H1 (cell line): ENCODE data around the gene MXI1. TPM values are rescaled to one million over a fixed set of nuclear protein-coding genes. Genes with fewer than 3 reads are reported as not detected.

ENCODE experiments used
- CTCF ChIA-PET: fragments of 300-600 bp; sonication (Branson Sonifier 250); formaldehyde crosslinking; loops from one replicate; lab custom pipeline; 2021; ENCODE audit not compliant: partially characterized antibody; lab: Charles Lee
- POLR2A ChIA-PET: fragments of 300-600 bp; sonication (Branson Sonifier 250); formaldehyde crosslinking; loops from one replicate; lab custom pipeline; 2021; ENCODE audit warnings: inconsistent platforms; ENCODE audit not compliant: partially characterized antibody; lab: Charles Lee
- DNase-seq, 2 experiments: peaks; one replicate each; pipeline versions ENCODE4 v3.0.0 to v3.0.0-alpha.2; 2010 to 2022; ENCODE audit warnings: low spot score in 2 of 2, low read depth in 1 of 2, mixed read lengths in 1 of 2
- FAIRE-seq: peaks from 2 replicates; lab custom pipeline; 2011; peaks lifted over from hg19 to GRCh38; lab: Jason Lieb, UNC
- H2AFZ ChIP-seq: 2 replicates; pipeline ENCODE4 v1.8.1; 2012; ENCODE audit warnings: low read length, inconsistent platforms
- H2AK5ac ChIP-seq: 2 replicates; pipeline ENCODE4 v1.6.1; 2013; ENCODE audit warnings: low read depth, low read length
- H2BK120ac ChIP-seq: replicated peaks from 2 replicates; pipeline ENCODE3; 2013; ENCODE audit warnings: low read depth, low read length, inconsistent platforms
- H2BK12ac ChIP-seq: 2 replicates; pipeline ENCODE4 v1.6.1; 2013; ENCODE audit warnings: low read depth, low read length
- H2BK15ac ChIP-seq: 2 replicates; pipeline ENCODE4 v1.6.1; 2013; ENCODE audit warnings: low read length
- H2BK20ac ChIP-seq: 2 replicates; pipeline ENCODE4 v1.6.1; 2013; ENCODE audit warnings: low read length
- H2BK5ac ChIP-seq: 2 replicates; pipeline ENCODE4 v1.6.1; 2013; ENCODE audit warnings: low read depth, low read length
- H3K14ac ChIP-seq: 2 replicates; pipeline ENCODE4 v1.6.1; 2013; ENCODE audit warnings: inconsistent platforms; ENCODE audit not compliant: insufficient read length
- H3K18ac ChIP-seq: 2 replicates; pipeline ENCODE4 v1.6.1; 2013; ENCODE audit warnings: low read length; ENCODE audit errors: extremely low read depth
- H3K23ac ChIP-seq: 2 replicates; pipeline ENCODE4 v1.6.1; 2013; ENCODE audit warnings: inconsistent platforms; ENCODE audit not compliant: insufficient read length
- H3K23me2 ChIP-seq: 2 replicates; pipeline ENCODE4 v1.6.1; 2013; ENCODE audit warnings: low read depth, low read length
- H3K27ac ChIP-seq: 2 replicates; pipeline ENCODE4 v1.6.1; 2011; ENCODE audit warnings: low read depth, low read length, inconsistent platforms
- H3K27me3 ChIP-seq, 4 experiments: replicated peaks in 1 of 4; 1 replicate in 1 of 4; 2 replicates in 3 of 4; pipeline versions ENCODE4 v1.6.1 to v1.8.1; 2011 to 2013; ENCODE audit warnings: low read length in 3 of 4, mild to moderate bottlenecking in 3 of 4, inconsistent platforms in 2 of 4, mixed read lengths in 2 of 4, moderate library complexity in 1 of 4; ENCODE audit not compliant: control insufficient read depth in 3 of 4, insufficient read depth in 3 of 4; ENCODE audit errors: extremely low read depth in 1 of 4
- H3K36me3 ChIP-seq, 4 experiments: 2 replicates each; pipeline versions ENCODE4 v1.6.1 to v1.8.1; 2011 to 2013; ENCODE audit warnings: mild to moderate bottlenecking in 4 of 4, low read length in 3 of 4, moderate library complexity in 2 of 4, control low read depth in 1 of 4, inconsistent platforms in 1 of 4; ENCODE audit not compliant: insufficient read depth in 4 of 4, control insufficient read depth in 2 of 4
- H3K4ac ChIP-seq: replicated peaks from 2 replicates; pipeline ENCODE3; 2013; ENCODE audit warnings: low read length, low read depth, mixed read lengths, inconsistent platforms; ENCODE audit not compliant: insufficient read length
- H3K4me1 ChIP-seq, 4 experiments: replicated peaks in 1 of 4; 1 replicate in 1 of 4; 2 replicates in 3 of 4; pipeline versions ENCODE4 v1.6.1 to v1.8.1; 2011 to 2013; ENCODE audit warnings: low read length in 3 of 4, inconsistent platforms in 2 of 4, mixed read lengths in 1 of 4; ENCODE audit not compliant: insufficient read depth in 4 of 4, control insufficient read depth in 3 of 4
- H3K4me2 ChIP-seq, 2 experiments: 2 replicates each; pipeline versions ENCODE4 v1.6.1 to v1.8.1; 2011 to 2013; ENCODE audit warnings: low read depth in 2 of 2, low read length in 2 of 2, control low read depth in 1 of 2, inconsistent platforms in 1 of 2, mild to moderate bottlenecking in 1 of 2; ENCODE audit not compliant: insufficient read depth in 1 of 2
- H3K4me3 ChIP-seq, 4 experiments: fragments of 200-600, 300-600 bp in 1 of 4; sonication (generic), shearing (Covaris generic), sonication (Bioruptor Twin) in 1 of 4; 2 replicates each; pipeline versions ENCODE4 v1.5.1 to v1.8.1; 2011 to 2016; ENCODE audit warnings: low read length in 4 of 4, low read depth in 3 of 4, control low read depth in 2 of 4, inconsistent platforms in 2 of 4, mild to moderate bottlenecking in 2 of 4, mixed read lengths in 1 of 4, moderate library complexity in 1 of 4; ENCODE audit not compliant: insufficient read depth in 2 of 4; ENCODE audit errors: extremely low read depth in 1 of 4
- H3K56ac ChIP-seq: replicated peaks from 2 replicates; pipeline ENCODE3; 2013; ENCODE audit warnings: low read depth, mild to moderate bottlenecking, mixed read lengths, low read length, inconsistent platforms; ENCODE audit not compliant: insufficient read length
- H3K79me1 ChIP-seq: 2 replicates; pipeline ENCODE4 v1.6.1; 2013; ENCODE audit warnings: low read depth, low read length, control low read depth
- H3K79me2 ChIP-seq, 2 experiments: 2 replicates each; pipeline versions ENCODE4 v1.6.1 to v1.8.1; 2012 to 2013; ENCODE audit warnings: low read length in 2 of 2, mild to moderate bottlenecking in 2 of 2, inconsistent platforms in 1 of 2; ENCODE audit not compliant: insufficient read depth in 2 of 2, control insufficient read depth in 1 of 2
- H3K9ac ChIP-seq, 4 experiments: replicated peaks in 1 of 4; 1 replicate in 1 of 4; 2 replicates in 3 of 4; pipeline versions ENCODE4 v1.6.1 to v1.8.1; 2011 to 2013; ENCODE audit warnings: low read depth in 3 of 4, low read length in 3 of 4, control low read depth in 2 of 4, mild to moderate bottlenecking in 2 of 4, moderate library complexity in 2 of 4, inconsistent platforms in 1 of 4; ENCODE audit errors: extremely low read depth in 1 of 4
- H3K9me3 ChIP-seq, 2 experiments: 2 replicates each; pipeline versions ENCODE4 v1.6.1 to v1.8.1; 2012 to 2013; ENCODE audit warnings: mild to moderate bottlenecking in 2 of 2, moderate library complexity in 2 of 2, control low read depth in 1 of 2, inconsistent platforms in 1 of 2, low read depth in 1 of 2, low read length in 1 of 2, mixed read lengths in 1 of 2; ENCODE audit not compliant: insufficient read depth in 2 of 2
- H4K20me1 ChIP-seq, 2 experiments: replicated peaks in 1 of 2; 2 replicates each; pipeline versions ENCODE3 to v1.8.1; 2011 to 2013; ENCODE audit warnings: inconsistent platforms in 2 of 2, low read length in 2 of 2, mild to moderate bottlenecking in 1 of 2; ENCODE audit not compliant: insufficient read depth in 2 of 2, control insufficient read depth in 1 of 2
- H4K5ac ChIP-seq: 2 replicates; pipeline ENCODE4 v1.6.1; 2013; ENCODE audit warnings: low read length, low read depth, mixed read lengths, inconsistent platforms; ENCODE audit not compliant: insufficient read length
- H4K8ac ChIP-seq: 2 replicates; pipeline ENCODE4 v1.8.0; 2013; ENCODE audit warnings: mild to moderate bottlenecking, moderate library complexity, low read length, inconsistent platforms; ENCODE audit not compliant: insufficient read depth; ENCODE audit errors: extremely low read depth
- H4K91ac ChIP-seq: replicated peaks from 2 replicates; pipeline ENCODE3; 2013; ENCODE audit warnings: low read length, mixed read lengths, inconsistent platforms; ENCODE audit not compliant: insufficient read length
- ATF2 ChIP-seq: IDR thresholded peaks from 2 replicates; pipeline ENCODE4 v1.6.1; 2012; ENCODE audit warnings: low read length, inconsistent platforms
- JUN ChIP-seq: IDR thresholded peaks from 2 replicates; pipeline ENCODE4 v1.6.1; 2011; ENCODE audit warnings: low read depth, mild to moderate bottlenecking, improper control_type of control experiment, low read length
- POLR2AphosphoS5 ChIP-seq: IDR thresholded peaks from 2 replicates; pipeline ENCODE4 v1.6.1; 2011; ENCODE audit warnings: low read depth, low read length
- TAF1 ChIP-seq: IDR thresholded peaks from 2 replicates; pipeline ENCODE4 v1.6.1; 2011; ENCODE audit warnings: mild to moderate bottlenecking, low read depth, low read length
- WGBS, 2 experiments: shearing (Covaris generic) in 1 of 2; methylation state at CpG; one replicate each; pipeline versions ENCODE4 v1.1.6 to v1.1.7; 2013 to 2015; ENCODE audit warnings: low lambda C conversion rate in 2 of 2, mixed read lengths in 2 of 2, inconsistent platforms in 1 of 2, low coverage in 1 of 2, missing lambda C conversion rate in 1 of 2; ENCODE audit not compliant: insufficient replicate concordance in 2 of 2, insufficient coverage in 1 of 2, insufficient read length in 1 of 2; ENCODE audit errors: extremely low coverage in 1 of 2, missing lambda C conversion rate in 1 of 2; 5-methylcytosine and 5-hydroxymethylcytosine counted together
- polyA plus RNA-seq, 7 experiments: library from polyadenylated mRNA; depleted of rRNA in 3 of 7; stranded (reverse) in 5 of 7; unstranded in 2 of 7; fragments of >200 nt in 5 of 7; fragments of 200-250 nt in 2 of 7; gene quantifications; 1 replicate in 5 of 7; 2 replicates in 1 of 7; 4 replicates in 1 of 7; pipeline versions ENCODE4 v1.2.1 to v1.2.3, GENCODE V29; 2011 to 2013; ENCODE audit warnings: missing spikeins in 2 of 7, mixed read lengths in 2 of 7
- total RNA-seq: library from RNA; stranded (reverse); fragmentation: NEBNext Ultra II Directional; extraction: Animal tissue kit (Norgen Biotek cat#: 25700); gene quantifications from 2 replicates; pipeline ENCODE4 v1.2.1, GENCODE V29; 2021

MXI1 gene
- total and polyA plus RNA-seq, 2 of the 8 experiments (the other 6 are each of a cell fraction or from before 2014, with no cell fraction given) = 5.7 to 8.8 TPM

GRCh38 chr10:110172155-110172554, 35.2 kb upstream of the MXI1 start:
- DNase-seq = no peak
- POLR2A ChIA-PET = interaction anchor here (0.6 kb wide), 1 partner anchor 24 kb away, joined by 4 read pairs; no protein-coding TSS in a partner anchor
- Histone ChIP-seq H2BK120ac (no peak overlapping the region), H2BK20ac (no peak overlapping the region), H3K14ac (no peak overlapping the region), H3K27ac (no peak overlapping the region), H3K4me3 (no peak overlapping the region), H2AFZ (no peak overlapping the region), H3K23me2 (no peaks in the 10 kb centered on the region), H2BK5ac (no peak overlapping the region), H3K27me3 (peaks cover 44 to 95% (median 82%) of the 10 kb centered on the region in 4 experiments), H3K79me2 (no peaks in the 10 kb centered on the region), H4K5ac (no peak overlapping the region), H2BK15ac (no peak overlapping the region), H3K9me3 (no peaks in the 10 kb centered on the region), H3K4me2 (no peak overlapping the region), H3K56ac (no peak overlapping the region), H4K20me1 (peaks cover 0 to 23% of the 10 kb centered on the region in 2 experiments), H2BK12ac (no peak overlapping the region), H3K36me3 (no peaks in the 10 kb centered on the region), H4K91ac (no peak overlapping the region), H3K9ac (no peak overlapping the region), H3K4ac (no peak overlapping the region), H3K23ac (no peak overlapping the region), H2AK5ac (no peak overlapping the region), H3K79me1 (no peaks in the 10 kb centered on the region), H3K4me1 (peaks cover 11 to 35% (median 17%) of the 10 kb centered on the region in 4 experiments), H4K8ac (no peak overlapping the region), H3K18ac (no peak overlapping the region)
- 68% methylated on average over 5 of the region's 5 CpGs; no CpG with 5 or more reads in 1 of the 2 experiments for WGBS, 2 experiments
- CTCF ChIA-PET = interaction anchor here (0.9 to 1.8 kb wide), 3 partner anchors 24 to 288 kb away, joined by 3 to 9 read pairs (median 4); no protein-coding TSS in a partner anchor
- FAIRE-seq = no peak
- TF ChIP-seq POLR2AphosphoS5 (no peak), TAF1 (no peak), ATF2 (no peak), JUN (no peak)
